H1 (cell line): ENCODE data around the gene GALNT13. TPM values are rescaled to one million over a fixed set of nuclear protein-coding genes. Genes with fewer than 3 reads are reported as not detected.

ENCODE experiments used
- SP1 ChIP-seq: IDR thresholded peaks from 2 replicates; pipeline ENCODE4 v1.6.1; 2011; ENCODE audit warnings: low read depth, low read length
- TEAD4 ChIP-seq: IDR thresholded peaks from 2 replicates; pipeline ENCODE4 v1.6.1; 2012; ENCODE audit warnings: low read depth, low read length, inconsistent platforms, mixed read lengths
- polyA plus RNA-seq, 7 experiments: library from polyadenylated mRNA; depleted of rRNA in 3 of 7; stranded (reverse) in 5 of 7; unstranded in 2 of 7; fragments of >200 nt in 5 of 7; fragments of 200-250 nt in 2 of 7; gene quantifications; 1 replicate in 5 of 7; 2 replicates in 1 of 7; 4 replicates in 1 of 7; pipeline versions ENCODE4 v1.2.1 to v1.2.3, GENCODE V29; 2011 to 2013; ENCODE audit warnings: missing spikeins in 2 of 7, mixed read lengths in 2 of 7
- total RNA-seq: library from RNA; stranded (reverse); fragmentation: NEBNext Ultra II Directional; extraction: Animal tissue kit (Norgen Biotek cat#: 25700); gene quantifications from 2 replicates; pipeline ENCODE4 v1.2.1, GENCODE V29; 2021

Gene GALNT13
- total and polyA plus RNA-seq, 2 of the 8 experiments (the other 6 are each of a cell fraction or from before 2014, with no cell fraction given) = 3.2 to 9.6 TPM

GRCh38 chr2:153886833-153887232, 15.1 kb downstream of the GALNT13 start (continued):
- TF ChIP-seq TEAD4 (no peak), SP1 (no peak)
